ENCODE results near the gene YAF2.

YAF2 gene, protein sequence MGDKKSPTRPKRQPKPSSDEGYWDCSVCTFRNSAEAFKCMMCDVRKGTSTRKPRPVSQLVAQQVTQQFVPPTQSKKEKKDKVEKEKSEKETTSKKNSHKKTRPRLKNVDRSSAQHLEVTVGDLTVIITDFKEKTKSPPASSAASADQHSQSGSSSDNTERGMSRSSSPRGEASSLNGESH
- long read RNA-seq, transcript YAF2-203 (4 exons, 2,076 nt) = major isoform, 14 of 21 reads
- long read RNA-seq, partial matches to known transcripts = 0 of 21 reads
- long read RNA-seq, other reads (novel, unspliced or antisense) = 6 of 21 reads

- peak; percentile 61 to 85 for DNase-seq (ENCODE audit: low read depth in 1 of 2, low spot score in 1 of 2)
- no peaks in the 10 kb centered on the region for H3K27me3 ChIP-seq (ENCODE audit: insufficient read depth, poor library complexity, severe bottlenecking)
- H3K27ac ChIP-seq (replicated peaks) = peak within 1 kb of the TSS; percentile 59
- peak within 1 kb of the TSS; percentile 81 for H3K4me3 ChIP-seq (replicated peaks; ENCODE audit: insufficient read depth, low read length)
- TF ChIP-seq, protein P1, sequence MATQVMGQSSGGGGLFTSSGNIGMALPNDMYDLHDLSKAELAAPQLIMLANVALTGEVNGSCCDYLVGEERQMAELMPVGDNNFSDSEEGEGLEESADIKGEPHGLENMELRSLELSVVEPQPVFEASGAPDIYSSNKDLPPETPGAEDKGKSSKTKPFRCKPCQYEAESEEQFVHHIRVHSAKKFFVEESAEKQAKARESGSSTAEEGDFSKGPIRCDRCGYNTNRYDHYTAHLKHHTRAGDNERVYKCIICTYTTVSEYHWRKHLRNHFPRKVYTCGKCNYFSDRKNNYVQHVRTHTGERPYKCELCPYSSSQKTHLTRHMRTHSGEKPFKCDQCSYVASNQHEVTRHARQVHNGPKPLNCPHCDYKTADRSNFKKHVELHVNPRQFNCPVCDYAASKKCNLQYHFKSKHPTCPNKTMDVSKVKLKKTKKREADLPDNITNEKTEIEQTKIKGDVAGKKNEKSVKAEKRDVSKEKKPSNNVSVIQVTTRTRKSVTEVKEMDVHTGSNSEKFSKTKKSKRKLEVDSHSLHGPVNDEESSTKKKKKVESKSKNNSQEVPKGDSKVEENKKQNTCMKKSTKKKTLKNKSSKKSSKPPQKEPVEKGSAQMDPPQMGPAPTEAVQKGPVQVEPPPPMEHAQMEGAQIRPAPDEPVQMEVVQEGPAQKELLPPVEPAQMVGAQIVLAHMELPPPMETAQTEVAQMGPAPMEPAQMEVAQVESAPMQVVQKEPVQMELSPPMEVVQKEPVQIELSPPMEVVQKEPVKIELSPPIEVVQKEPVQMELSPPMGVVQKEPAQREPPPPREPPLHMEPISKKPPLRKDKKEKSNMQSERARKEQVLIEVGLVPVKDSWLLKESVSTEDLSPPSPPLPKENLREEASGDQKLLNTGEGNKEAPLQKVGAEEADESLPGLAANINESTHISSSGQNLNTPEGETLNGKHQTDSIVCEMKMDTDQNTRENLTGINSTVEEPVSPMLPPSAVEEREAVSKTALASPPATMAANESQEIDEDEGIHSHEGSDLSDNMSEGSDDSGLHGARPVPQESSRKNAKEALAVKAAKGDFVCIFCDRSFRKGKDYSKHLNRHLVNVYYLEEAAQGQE (IDR thresholded peaks at IDR 0.05; ENCODE audit: insufficient replicate concordance, low read depth) = no peak
- TF ChIP-seq POLR2AphosphoS5 (IDR thresholded peaks at IDR 0.05; ENCODE audit: low read depth) (no peak), SPI1 (IDR thresholded peaks at IDR 0.05; ENCODE audit: borderline replicate concordance, low read depth) (no peak), GABPA (IDR thresholded peaks at IDR 0.05; ENCODE audit: low read depth) (no peak)
- TF ChIP-seq, protein P2, sequence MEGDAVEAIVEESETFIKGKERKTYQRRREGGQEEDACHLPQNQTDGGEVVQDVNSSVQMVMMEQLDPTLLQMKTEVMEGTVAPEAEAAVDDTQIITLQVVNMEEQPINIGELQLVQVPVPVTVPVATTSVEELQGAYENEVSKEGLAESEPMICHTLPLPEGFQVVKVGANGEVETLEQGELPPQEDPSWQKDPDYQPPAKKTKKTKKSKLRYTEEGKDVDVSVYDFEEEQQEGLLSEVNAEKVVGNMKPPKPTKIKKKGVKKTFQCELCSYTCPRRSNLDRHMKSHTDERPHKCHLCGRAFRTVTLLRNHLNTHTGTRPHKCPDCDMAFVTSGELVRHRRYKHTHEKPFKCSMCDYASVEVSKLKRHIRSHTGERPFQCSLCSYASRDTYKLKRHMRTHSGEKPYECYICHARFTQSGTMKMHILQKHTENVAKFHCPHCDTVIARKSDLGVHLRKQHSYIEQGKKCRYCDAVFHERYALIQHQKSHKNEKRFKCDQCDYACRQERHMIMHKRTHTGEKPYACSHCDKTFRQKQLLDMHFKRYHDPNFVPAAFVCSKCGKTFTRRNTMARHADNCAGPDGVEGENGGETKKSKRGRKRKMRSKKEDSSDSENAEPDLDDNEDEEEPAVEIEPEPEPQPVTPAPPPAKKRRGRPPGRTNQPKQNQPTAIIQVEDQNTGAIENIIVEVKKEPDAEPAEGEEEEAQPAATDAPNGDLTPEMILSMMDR (IDR thresholded peaks at IDR 0.05; ENCODE audit: insufficient read depth, low read length) = no peak
Measured at GRCh38 chr12:42238240-42239140, at the start of gene YAF2. TSS of gene YAF2 (minus strand) at chr12:42238248. CDS start at chr12:42238180, 68 bp downstream.

DNA sequence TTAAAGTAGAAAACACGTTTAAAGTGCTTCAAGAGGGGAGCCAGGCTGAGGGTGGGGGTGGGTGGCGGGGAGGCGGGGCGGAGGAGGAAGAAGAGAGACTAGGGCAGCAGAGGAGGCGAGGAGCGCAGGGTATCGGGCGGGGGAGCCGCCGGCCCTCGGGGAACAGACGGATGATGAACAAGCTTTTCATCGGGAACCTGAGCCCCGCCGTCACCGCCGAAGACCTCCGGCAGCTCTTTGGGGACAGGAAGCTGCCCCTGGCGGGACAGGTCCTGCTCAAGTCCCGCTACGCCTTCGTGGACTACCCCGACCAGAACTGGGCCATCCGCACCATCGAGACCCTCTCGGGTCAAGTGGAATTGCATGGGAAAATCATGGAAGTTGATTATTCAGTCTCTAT is 48.7 kb upstream of the YAF2 start:
- no peaks in the 10 kb centered on the region for H3K27me3 ChIP-seq (ENCODE audit: insufficient read depth, poor library complexity, severe bottlenecking)
- H3K4me3 ChIP-seq (replicated peaks; ENCODE audit: insufficient read depth, low read length) = no peak overlapping the region
- no peak overlapping the region for H3K27ac ChIP-seq (replicated peaks)
- TF ChIP-seq, protein P1 (IDR thresholded peaks at IDR 0.05; ENCODE audit: insufficient replicate concordance, low read depth) = no peak
- TF ChIP-seq, protein P2 (IDR thresholded peaks at IDR 0.05; ENCODE audit: insufficient read depth, low read length) = no peak
- TF ChIP-seq GABPA (IDR thresholded peaks at IDR 0.05; ENCODE audit: low read depth) (no peak), SPI1 (IDR thresholded peaks at IDR 0.05; ENCODE audit: borderline replicate concordance, low read depth) (no peak), POLR2AphosphoS5 (IDR thresholded peaks at IDR 0.05; ENCODE audit: low read depth) (no peak)
- DNase-seq (ENCODE audit: low read depth in 1 of 2, low spot score in 1 of 2) = no peak

DNA sequence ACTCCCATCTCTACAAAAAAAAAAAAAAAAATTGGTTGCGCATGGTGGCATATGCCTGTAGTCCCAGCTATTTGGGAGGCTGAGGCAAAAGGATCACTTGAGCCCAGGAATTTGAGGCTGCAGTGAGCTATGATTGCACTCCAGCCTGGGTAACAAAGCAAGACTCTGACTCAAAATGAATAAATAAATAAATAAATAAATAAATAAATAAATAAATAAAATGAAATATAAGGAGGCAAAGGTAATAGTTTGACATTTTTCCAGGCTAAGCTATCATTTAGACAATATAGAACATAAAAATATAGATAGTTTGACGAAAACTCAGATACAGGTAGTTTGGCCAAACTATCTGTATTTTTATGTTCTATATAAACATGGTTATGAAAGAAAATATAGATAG is 47.4 kb upstream of the YAF2 start:
- TF ChIP-seq, protein P2 (IDR thresholded peaks at IDR 0.05; ENCODE audit: insufficient read depth, low read length) = no peak
- TF ChIP-seq SPI1 (IDR thresholded peaks at IDR 0.05; ENCODE audit: borderline replicate concordance, low read depth) = no peak
- TF ChIP-seq GABPA (IDR thresholded peaks at IDR 0.05; ENCODE audit: low read depth) = no peak
- TF ChIP-seq POLR2AphosphoS5 (IDR thresholded peaks at IDR 0.05; ENCODE audit: low read depth) = no peak
- TF ChIP-seq, protein P1 (IDR thresholded peaks at IDR 0.05; ENCODE audit: insufficient replicate concordance, low read depth) = no peak
- no peak overlapping the region for H3K27ac ChIP-seq (replicated peaks)
- no peak for DNase-seq (ENCODE audit: low read depth in 1 of 2, low spot score in 1 of 2)
- H3K27me3 ChIP-seq (ENCODE audit: insufficient read depth, poor library complexity, severe bottlenecking) = no peaks in the 10 kb centered on the region
- no peak overlapping the region for H3K4me3 ChIP-seq (replicated peaks; ENCODE audit: insufficient read depth, low read length)

Measured in HL-60 (cell line).